Measurements from ENCODE around the gene FANCI. TPM values are rescaled to one million over a fixed set of nuclear protein-coding genes. Genes with fewer than 3 reads are reported as not detected.

The FANCI gene
- total and polyA plus RNA-seq, 3 donors from 2014 or later: 45.0 to 63.6 (median 56.0) TPM

DNA sequence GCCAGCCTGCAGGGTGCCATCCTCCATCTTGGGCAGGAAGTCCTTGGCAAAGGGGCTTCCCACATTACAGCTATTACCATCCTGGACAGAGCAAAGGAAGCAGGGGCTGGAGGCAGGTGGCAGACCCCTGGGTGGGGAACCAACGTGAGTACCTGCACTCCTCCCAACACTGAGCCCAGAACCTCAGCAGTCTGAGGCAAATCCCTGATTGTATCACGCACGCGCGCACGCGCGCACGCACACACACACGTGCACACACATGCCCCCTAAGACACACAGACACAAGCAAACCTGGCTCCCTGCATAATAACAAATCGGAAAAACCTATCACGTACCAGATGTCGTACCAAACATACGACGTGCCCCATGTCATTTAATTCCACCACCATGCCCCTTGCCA is 79.0 kb downstream of the FANCI start:
- Histone ChIP-seq H3K4me3 (no peak overlapping the region), H3K4me1 (no peaks in the 10 kb centered on the region), H3K36me3 (ENCODE audit: low read depth, missing control alignments) (no peaks in the 10 kb centered on the region), H3K27me3 (no peaks in the 10 kb centered on the region), H3K9me3 (no peaks in the 10 kb centered on the region), H3K27ac (no peak overlapping the region)
- DNase-seq: no peak
- TF ChIP-seq, protein P1, sequence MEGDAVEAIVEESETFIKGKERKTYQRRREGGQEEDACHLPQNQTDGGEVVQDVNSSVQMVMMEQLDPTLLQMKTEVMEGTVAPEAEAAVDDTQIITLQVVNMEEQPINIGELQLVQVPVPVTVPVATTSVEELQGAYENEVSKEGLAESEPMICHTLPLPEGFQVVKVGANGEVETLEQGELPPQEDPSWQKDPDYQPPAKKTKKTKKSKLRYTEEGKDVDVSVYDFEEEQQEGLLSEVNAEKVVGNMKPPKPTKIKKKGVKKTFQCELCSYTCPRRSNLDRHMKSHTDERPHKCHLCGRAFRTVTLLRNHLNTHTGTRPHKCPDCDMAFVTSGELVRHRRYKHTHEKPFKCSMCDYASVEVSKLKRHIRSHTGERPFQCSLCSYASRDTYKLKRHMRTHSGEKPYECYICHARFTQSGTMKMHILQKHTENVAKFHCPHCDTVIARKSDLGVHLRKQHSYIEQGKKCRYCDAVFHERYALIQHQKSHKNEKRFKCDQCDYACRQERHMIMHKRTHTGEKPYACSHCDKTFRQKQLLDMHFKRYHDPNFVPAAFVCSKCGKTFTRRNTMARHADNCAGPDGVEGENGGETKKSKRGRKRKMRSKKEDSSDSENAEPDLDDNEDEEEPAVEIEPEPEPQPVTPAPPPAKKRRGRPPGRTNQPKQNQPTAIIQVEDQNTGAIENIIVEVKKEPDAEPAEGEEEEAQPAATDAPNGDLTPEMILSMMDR (IDR thresholded peaks at IDR 0.05): no peak
- TF ChIP-seq POLR2A (IDR thresholded peaks at IDR 0.05): no peak
- 90 to 91% methylated on average over 15 of the region's 15 CpGs for WGBS, 2 donors
- intact Hi-C loops (cut with DNase I; ENCODE audit: low total_unique reads): no loop called here

DNA sequence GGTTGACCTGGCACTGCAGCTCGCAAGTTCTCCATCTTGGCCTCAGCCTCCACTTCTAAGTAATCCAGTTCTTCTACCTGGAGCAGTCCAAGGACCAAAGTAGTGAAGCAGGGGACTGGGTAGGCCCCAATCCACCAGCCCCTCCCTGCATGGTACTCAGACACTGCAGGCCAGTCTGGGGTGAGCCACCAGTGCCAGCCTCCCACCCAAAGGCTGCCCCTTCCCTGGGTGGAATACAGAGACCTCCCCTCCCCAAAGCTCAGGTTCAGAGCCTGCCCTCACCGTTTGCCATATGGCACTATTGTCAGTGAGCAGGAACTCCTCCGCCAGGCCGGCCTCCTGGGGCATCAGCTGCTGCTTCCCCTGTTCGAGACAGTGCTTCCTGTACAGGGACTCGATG is 80.0 kb downstream of the FANCI start:
- H3K27me3 ChIP-seq: no peaks in the 10 kb centered on the region
- no peaks in the 10 kb centered on the region for H3K36me3 ChIP-seq (ENCODE audit: low read depth, missing control alignments)
- intact Hi-C loops (cut with DNase I; ENCODE audit: low total_unique reads): no loop called here
- H3K4me3 ChIP-seq: no peak overlapping the region
- TF ChIP-seq POLR2A (IDR thresholded peaks at IDR 0.05): no peak
- TF ChIP-seq, protein P1 (IDR thresholded peaks at IDR 0.05): no peak
- DNase-seq: no peak
- H3K27ac ChIP-seq: no peak overlapping the region
- no peaks in the 10 kb centered on the region for H3K9me3 ChIP-seq
- WGBS, 2 donors: 92 to 93% methylated on average over 3 to 6 of the region's 6 CpGs
- H3K4me1 ChIP-seq: no peaks in the 10 kb centered on the region

DNA sequence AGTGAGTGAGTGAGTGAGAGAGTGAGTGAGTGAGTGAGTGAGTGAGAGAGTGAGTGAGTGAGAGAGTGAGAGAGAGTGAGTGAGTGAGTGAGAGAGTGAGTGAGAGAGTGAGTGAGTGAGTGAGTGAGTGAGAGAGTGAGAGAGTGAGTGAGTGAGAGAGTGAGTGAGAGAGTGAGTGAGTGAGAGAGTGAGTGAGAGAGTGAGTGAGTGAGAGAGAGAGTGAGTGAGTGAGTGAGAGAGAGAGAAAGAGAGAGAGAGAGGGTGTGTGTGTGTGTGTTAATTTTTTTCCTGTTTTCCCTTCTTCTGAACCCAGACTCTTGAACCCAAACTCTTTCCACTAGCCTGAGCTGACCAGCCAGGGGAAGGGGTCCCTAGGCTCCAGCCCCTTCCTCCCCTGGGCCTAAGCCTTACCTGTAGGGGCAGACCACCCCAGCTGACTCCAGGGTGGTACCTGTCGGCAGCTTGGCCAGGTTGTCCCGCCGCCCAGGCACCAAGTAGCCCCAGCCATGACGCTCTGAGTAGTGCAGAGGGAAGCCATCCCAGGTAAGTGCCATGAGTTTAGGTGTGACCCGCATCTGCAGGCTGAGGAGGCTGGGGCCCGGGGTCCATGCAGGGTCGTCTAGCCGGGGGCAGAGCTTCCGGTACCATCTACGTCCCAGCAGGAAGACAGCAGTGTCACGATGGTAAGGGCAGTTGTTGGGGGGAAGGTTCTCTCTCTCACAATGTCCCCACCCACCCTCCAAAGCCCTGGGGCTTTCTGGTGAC is 81.4 kb downstream of the FANCI start:
- Histone ChIP-seq H3K27ac (no peak overlapping the region), H3K9me3 (no peaks in the 10 kb centered on the region), H3K36me3 (ENCODE audit: low read depth, missing control alignments) (no peaks in the 10 kb centered on the region), H3K27me3 (no peaks in the 10 kb centered on the region), H3K4me1 (no peaks in the 10 kb centered on the region), H3K4me3 (no peak overlapping the region)
- TF ChIP-seq POLR2A (IDR thresholded peaks at IDR 0.05): no peak
- TF ChIP-seq, protein P1 (IDR thresholded peaks at IDR 0.05): no peak
- DNase-seq: no peak
- intact Hi-C loops (cut with DNase I; ENCODE audit: low total_unique reads): no loop called here
- 98% methylated on average over 11 of the region's 11 CpGs; no CpG with 5 or more reads in 1 of the 2 donors for WGBS, 2 donors

DNA sequence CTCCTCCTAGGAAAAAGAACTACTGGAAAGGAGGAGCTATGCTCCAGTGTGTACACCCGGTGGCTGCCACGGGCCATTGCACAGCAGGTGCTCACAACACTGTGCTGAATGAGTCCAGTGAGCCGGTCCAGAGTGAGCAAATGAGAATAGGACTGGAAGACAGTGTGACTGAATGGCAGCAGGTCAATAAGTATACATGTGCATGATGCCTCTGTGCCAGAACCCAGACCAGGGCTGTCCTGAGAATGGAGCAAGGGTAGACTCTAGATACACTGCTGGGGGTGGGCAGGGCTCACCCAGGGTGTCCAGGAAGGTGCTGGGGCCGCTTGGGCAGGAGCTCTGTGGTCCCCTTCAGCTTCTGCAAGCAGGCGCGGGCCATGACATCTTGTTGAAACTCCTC is 82.5 kb downstream of the FANCI start:
- intact Hi-C loops (cut with DNase I; ENCODE audit: low total_unique reads): no loop called here
- TF ChIP-seq, protein P1 (IDR thresholded peaks at IDR 0.05): no peak
- no peak for TF ChIP-seq POLR2A (IDR thresholded peaks at IDR 0.05)
- Histone ChIP-seq H3K4me1 (peaks cover 4% of the 10 kb centered on the region), H3K9me3 (no peaks in the 10 kb centered on the region), H3K27ac (no peak overlapping the region), H3K27me3 (no peaks in the 10 kb centered on the region), H3K4me3 (no peak overlapping the region), H3K36me3 (ENCODE audit: low read depth, missing control alignments) (no peaks in the 10 kb centered on the region)
- no peak for DNase-seq
- 87 to 89% methylated on average over 6 of the region's 6 CpGs for WGBS, 2 donors

DNA sequence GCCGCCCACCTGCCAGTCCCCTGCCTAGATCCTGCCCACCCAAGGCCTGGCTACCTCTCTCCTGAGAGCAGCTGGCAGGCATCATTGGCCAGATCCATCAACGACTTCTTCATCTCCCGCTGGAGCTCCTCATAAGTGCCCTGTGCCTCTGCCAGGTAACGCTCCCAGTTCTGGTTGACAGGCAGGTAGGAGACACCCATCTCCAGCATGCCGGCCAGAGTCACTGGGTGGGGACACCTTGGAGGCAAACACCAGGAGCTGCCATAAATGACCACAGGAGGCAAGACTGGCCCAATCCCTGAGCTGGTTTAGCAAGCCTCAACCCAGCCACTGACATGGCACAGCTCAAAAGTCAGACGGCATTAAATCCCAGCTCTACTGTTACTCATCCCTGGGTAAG is 83.3 kb downstream of the FANCI start:
- Histone ChIP-seq H3K27me3 (no peaks in the 10 kb centered on the region), H3K27ac (no peak overlapping the region), H3K4me1 (peaks cover 12% of the 10 kb centered on the region), H3K9me3 (no peaks in the 10 kb centered on the region), H3K36me3 (ENCODE audit: low read depth, missing control alignments) (no peaks in the 10 kb centered on the region), H3K4me3 (no peak overlapping the region)
- DNase-seq: no peak
- WGBS, 2 donors: 94 to 96% methylated on average over 5 to 6 of the region's 6 CpGs
- intact Hi-C loops (cut with DNase I; ENCODE audit: low total_unique reads): no loop called here
- TF ChIP-seq POLR2A (IDR thresholded peaks at IDR 0.05): no peak
- TF ChIP-seq, protein P1 (IDR thresholded peaks at IDR 0.05): no peak
